ENCODE data around the gene PFDN5.
"Not testable (repeated sequence)": the region's sequence is repeated elsewhere in the genome, so short reads cannot be mapped to it uniquely, and the experiment has no call there.

PFDN5 gene

GRCh38 chr12:53287741-53288216 is 7.6 kb upstream of the PFDN5 start:
- peak; percentile 72 for DNase-seq (ENCODE audit: low spot score)

- DNase-seq (ENCODE audit: low spot score) = no peak
These were observed 7.0 kb upstream of the PFDN5 start for GRCh38 chr12:53288322-53288721.

GRCh38 chr12:53289891-53290290 is 5.5 kb upstream of the PFDN5 start:
- peak; percentile 68 for DNase-seq (ENCODE audit: low spot score)

GRCh38 chr12:53290661-53291060 is 4.7 kb upstream of the PFDN5 start:
- no peak for DNase-seq (ENCODE audit: low spot score)

GRCh38 chr12:53292426-53292825 is 2.9 kb upstream of the PFDN5 start:
- no peak for DNase-seq (ENCODE audit: low spot score)

- DNase-seq (ENCODE audit: low spot score) = no peak
These were observed 513 bp downstream of the PFDN5 start for GRCh38 chr12:53295891-53296219.

- DNase-seq (ENCODE audit: low spot score) = not testable (repeated sequence)
These were observed 1.8 kb downstream of the PFDN5 start for GRCh38 chr12:53297106-53297505.

- peak; percentile 68 for DNase-seq (ENCODE audit: low spot score)
These were observed 2.8 kb downstream of the PFDN5 start for GRCh38 chr12:53298164-53298563.

- peak; percentile 35 for DNase-seq (ENCODE audit: low spot score)
These were observed 3.7 kb downstream of the PFDN5 start for GRCh38 chr12:53299101-53299453.

GRCh38 chr12:53299454-53300180 is 4.3 kb downstream of the PFDN5 start, which contains the start of gene MYG1:
TSS of gene MYG1 (plus strand) at chr12:53299695. CDS start at chr12:53299738, 43 bp downstream.
- DNase-seq (ENCODE audit: low spot score) = peak; percentile 85

- peak; percentile 56 for DNase-seq (ENCODE audit: low spot score)
These were observed 4.8 kb downstream of the PFDN5 start for GRCh38 chr12:53300187-53300586.

- no peak for DNase-seq (ENCODE audit: low spot score)
These were observed 7.6 kb downstream of the PFDN5 start for GRCh38 chr12:53302903-53303302.

- DNase-seq (ENCODE audit: low spot score) = no peak
These were observed 11.5 kb downstream of the PFDN5 start for GRCh38 chr12:53306826-53307225.

GRCh38 chr12:53308276-53308675 is 12.9 kb downstream of the PFDN5 start:
- no peak for DNase-seq (ENCODE audit: low spot score)

- no peak for DNase-seq (ENCODE audit: low spot score)
These were observed 18.7 kb downstream of the PFDN5 start for GRCh38 chr12:53313996-53314395.

- peak; percentile 24 for DNase-seq (ENCODE audit: low spot score)
These were observed 25.2 kb downstream of the PFDN5 start for GRCh38 chr12:53320352-53321195.

- no peak for DNase-seq (ENCODE audit: low spot score)
These were observed 28.9 kb downstream of the PFDN5 start for GRCh38 chr12:53324113-53324778.

- DNase-seq (ENCODE audit: low spot score) = peak; percentile 97
These were observed 29.6 kb downstream of the PFDN5 start for GRCh38 chr12:53324779-53325510.

GRCh38 chr12:53325511-53326061 is 30.2 kb downstream of the PFDN5 start:
- DNase-seq (ENCODE audit: low spot score) = peak; percentile 64

- no peak for DNase-seq (ENCODE audit: low spot score)
These were observed 31.3 kb downstream of the PFDN5 start for GRCh38 chr12:53326460-53327185.

All from AG20443 (cell line).